HG03520 (cell line): ENCODE measurements around the gene DND1.
"Not testable (repeated sequence)": the region's sequence is repeated elsewhere in the genome, so short reads cannot be mapped to it uniquely, and the experiment has no call there.

Experiments used
- ATAC-seq: cut with Tn5 transposase; IDR thresholded peaks from one replicate; pipeline ENCODE4 v1.9.1; 2021; ENCODE audit warnings: mild to moderate bottlenecking, moderate library complexity; ENCODE audit not compliant: unreplicated experiment

Gene DND1

GRCh38 chr5:140631831-140632365 is 41.5 kb downstream of the DND1 start:
- ATAC-seq, result peak; percentile 32

DNA sequence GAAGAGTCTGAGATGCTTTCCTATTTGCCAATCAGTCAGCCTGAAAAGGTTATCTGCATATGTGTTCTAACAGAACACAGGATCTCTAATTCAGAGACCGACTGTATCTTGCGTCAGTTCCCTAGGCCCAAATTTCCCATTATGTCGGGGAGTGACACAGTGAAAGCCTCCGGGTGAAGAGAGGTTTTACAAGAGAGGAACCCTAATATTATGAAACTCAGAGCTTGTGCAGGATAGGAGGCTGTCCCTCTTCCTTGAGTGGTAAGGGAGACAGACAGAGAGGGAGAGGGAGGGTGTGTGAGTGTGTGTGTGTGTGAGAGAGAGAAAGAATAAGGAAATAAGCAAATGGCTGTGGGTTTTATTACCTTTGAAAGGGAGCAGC is 42.3 kb downstream of the DND1 start:
- ATAC-seq, result no peak

GRCh38 chr5:140630292-140631035 is 42.9 kb downstream of the DND1 start:
- ATAC-seq, result no peak

DNA sequence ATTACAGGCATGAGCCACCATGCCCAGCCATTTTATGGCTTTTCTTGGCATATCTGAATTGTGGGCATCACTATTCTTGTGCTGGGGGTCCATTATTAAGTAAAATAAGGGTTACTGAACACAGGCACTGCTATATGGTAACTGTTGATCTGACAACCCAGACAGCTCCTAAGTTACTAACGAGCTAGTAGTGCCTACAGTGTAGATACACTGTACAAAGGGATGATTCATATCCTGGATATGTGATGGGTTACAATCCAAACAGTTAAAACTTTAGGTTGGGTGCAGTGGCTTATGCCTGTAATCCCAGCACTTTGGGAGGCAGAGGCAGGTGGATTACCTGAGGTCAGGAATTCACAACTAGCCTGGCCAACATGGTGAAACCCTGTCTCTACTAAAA is 44.7 kb downstream of the DND1 start:
- no peak for ATAC-seq

DNA sequence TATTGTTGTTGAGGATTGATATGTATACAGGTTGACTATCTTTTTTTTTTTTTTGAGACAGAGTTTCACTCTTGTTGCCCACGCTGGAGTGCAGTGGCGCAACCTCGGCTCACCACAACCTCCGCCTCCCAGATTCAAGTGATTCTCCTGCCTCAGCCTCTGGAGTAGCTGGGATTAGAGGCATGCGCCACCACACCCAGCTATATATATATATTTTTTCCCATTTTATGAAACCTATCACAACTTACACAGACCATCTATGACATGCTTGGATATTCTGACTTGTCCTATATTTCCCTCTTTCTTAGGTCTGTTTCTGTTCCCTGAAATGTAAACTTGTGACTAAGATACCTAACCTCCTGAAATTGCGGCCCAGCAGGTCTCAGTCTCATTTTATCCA is 45.4 kb downstream of the DND1 start:
- ATAC-seq, result no peak

DNA sequence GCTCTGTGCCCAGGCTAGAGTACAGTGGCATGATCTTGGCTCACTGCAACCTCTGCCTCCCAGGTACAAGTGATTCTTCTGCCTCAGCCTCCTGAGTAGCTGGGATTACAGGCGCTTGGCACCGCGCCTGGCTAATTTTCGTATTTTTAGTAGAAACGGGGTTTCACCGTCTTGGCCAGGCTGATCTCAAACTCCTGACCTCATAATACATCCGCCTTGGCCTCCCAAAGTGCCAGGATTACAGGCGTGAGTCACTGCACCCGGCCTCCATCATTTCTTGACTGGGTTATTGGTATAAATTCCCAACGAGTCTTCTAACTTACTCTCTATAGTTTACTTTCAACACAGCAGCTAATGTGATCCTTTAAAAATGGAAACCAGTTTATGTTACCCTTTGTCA is 48.5 kb downstream of the DND1 start:
- ATAC-seq, result not testable (repeated sequence)

DNA sequence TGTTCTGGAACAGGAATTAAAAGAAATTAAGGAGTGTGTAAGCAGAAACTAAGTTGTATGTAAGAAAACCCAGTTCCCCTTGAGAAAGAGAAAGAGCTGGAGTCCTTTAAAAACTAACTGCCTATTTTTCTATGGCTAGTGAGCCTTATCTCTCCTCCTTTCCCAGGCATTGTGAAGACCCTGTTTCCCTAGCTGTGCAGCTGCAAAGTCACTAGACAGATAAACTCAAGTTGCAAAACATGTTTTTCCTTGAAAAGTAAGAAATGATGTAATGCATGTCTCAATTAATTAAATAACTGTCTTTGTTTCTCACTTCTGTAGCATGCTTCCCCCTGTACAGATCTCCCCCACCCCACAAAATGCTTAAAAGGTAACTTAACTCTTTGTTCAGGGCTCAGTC is 50.3 kb downstream of the DND1 start:
- not testable (repeated sequence) for ATAC-seq

DNA sequence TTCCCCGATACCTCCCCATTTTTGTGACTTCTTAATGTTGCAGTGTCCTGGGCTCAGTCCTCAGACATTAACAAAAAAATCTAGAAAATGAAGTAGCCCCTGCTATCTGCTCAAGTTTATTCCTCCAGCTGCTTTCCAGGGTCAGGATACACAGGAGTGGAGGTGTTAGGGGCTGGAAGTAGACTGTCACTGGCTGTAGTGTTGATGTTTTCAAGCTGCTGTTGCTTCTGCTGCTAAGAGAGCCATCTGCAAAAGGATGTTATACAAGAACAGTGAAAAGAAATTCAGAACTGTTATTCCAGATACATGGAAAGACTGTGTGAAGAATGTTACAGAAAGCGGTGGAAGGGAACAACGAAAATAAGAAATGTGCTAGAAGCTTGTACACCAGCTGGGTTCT is 51.1 kb downstream of the DND1 start:
- no peak for ATAC-seq
